ENCODE results near the gene LHX6. TPM values are rescaled to one million over a fixed set of nuclear protein-coding genes. Genes with fewer than 3 reads are reported as not detected.

Gene LHX6
- total and polyA plus RNA-seq, 9 of the 15 experiments (the other 6 are each of a cell fraction or from before 2014, with no cell fraction given): 2.8 to 16.3 (median 7.9) TPM

GRCh38 chr9:122213102-122213588 is 15.6 kb downstream of the LHX6 start (continued):
- TF ChIP-seq ASH1L (IDR thresholded peaks at IDR 0.05; ENCODE audit: borderline replicate concordance, low read depth, partially characterized antibody) (no peak), CHD2 (IDR thresholded peaks at IDR 0.05; ENCODE audit: low read depth, low read length) (no peak), ZNF507 (tag; conservative IDR thresholded peaks at IDR 0.05) (no peak), FOXP1 (CRISPR knock-in tag; IDR thresholded peaks at IDR 0.05) (peak; percentile 60), HMGXB4 (CRISPR knock-in tag; IDR thresholded peaks at IDR 0.05) (0 out of 2 replicates have a peak, but pooled peaks have one; percentile 39), ARNT (IDR thresholded peaks at IDR 0.05) (no peak), SP1 (CRISPR knock-in tag; IDR thresholded peaks at IDR 0.05) (peak; percentile 65; the same call in 1 of the 2 replicates), CBX8 (IDR thresholded peaks at IDR 0.05; ENCODE audit: borderline replicate concordance, extremely low read depth, low read depth, low read length, poor library complexity, severe bottlenecking) (no peak), ZNF224 (CRISPR knock-in tag; IDR thresholded peaks at IDR 0.05) (no peak), ZNF143 (CRISPR knock-in tag; IDR thresholded peaks at IDR 0.05) (0 out of 2 replicates have a peak, but pooled peaks have one; percentile 23), ARID1B (IDR thresholded peaks at IDR 0.05) (no peak), BRF1 (IDR thresholded peaks at IDR 0.05; ENCODE audit: borderline replicate concordance, extremely low read depth, insufficient read length) (no peak), E2F5 (CRISPR knock-in tag; IDR thresholded peaks at IDR 0.05) (peak; percentile 74; the same call in 1 of the 2 replicates), MCM3 (IDR thresholded peaks at IDR 0.05) (no peak), KAT7 (CRISPR knock-in tag; IDR thresholded peaks at IDR 0.05; ENCODE audit: borderline replicate concordance) (0 out of 2 replicates have a peak, but pooled peaks have one; percentile 6), EGR1 (conservative IDR thresholded peaks at IDR 0.05) (peak; percentile 79), SRSF3 (IDR thresholded peaks at IDR 0.05; ENCODE audit: insufficient read depth, low read length) (no peak)
- TF ChIP-seq, protein P1, sequence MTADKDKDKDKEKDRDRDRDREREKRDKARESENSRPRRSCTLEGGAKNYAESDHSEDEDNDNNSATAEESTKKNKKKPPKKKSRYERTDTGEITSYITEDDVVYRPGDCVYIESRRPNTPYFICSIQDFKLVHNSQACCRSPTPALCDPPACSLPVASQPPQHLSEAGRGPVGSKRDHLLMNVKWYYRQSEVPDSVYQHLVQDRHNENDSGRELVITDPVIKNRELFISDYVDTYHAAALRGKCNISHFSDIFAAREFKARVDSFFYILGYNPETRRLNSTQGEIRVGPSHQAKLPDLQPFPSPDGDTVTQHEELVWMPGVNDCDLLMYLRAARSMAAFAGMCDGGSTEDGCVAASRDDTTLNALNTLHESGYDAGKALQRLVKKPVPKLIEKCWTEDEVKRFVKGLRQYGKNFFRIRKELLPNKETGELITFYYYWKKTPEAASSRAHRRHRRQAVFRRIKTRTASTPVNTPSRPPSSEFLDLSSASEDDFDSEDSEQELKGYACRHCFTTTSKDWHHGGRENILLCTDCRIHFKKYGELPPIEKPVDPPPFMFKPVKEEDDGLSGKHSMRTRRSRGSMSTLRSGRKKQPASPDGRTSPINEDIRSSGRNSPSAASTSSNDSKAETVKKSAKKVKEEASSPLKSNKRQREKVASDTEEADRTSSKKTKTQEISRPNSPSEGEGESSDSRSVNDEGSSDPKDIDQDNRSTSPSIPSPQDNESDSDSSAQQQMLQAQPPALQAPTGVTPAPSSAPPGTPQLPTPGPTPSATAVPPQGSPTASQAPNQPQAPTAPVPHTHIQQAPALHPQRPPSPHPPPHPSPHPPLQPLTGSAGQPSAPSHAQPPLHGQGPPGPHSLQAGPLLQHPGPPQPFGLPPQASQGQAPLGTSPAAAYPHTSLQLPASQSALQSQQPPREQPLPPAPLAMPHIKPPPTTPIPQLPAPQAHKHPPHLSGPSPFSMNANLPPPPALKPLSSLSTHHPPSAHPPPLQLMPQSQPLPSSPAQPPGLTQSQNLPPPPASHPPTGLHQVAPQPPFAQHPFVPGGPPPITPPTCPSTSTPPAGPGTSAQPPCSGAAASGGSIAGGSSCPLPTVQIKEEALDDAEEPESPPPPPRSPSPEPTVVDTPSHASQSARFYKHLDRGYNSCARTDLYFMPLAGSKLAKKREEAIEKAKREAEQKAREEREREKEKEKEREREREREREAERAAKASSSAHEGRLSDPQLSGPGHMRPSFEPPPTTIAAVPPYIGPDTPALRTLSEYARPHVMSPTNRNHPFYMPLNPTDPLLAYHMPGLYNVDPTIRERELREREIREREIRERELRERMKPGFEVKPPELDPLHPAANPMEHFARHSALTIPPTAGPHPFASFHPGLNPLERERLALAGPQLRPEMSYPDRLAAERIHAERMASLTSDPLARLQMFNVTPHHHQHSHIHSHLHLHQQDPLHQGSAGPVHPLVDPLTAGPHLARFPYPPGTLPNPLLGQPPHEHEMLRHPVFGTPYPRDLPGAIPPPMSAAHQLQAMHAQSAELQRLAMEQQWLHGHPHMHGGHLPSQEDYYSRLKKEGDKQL (CRISPR knock-in tag; IDR thresholded peaks at IDR 0.05; ENCODE audit: borderline replicate concordance): 0 out of 2 replicates have a peak, but pooled peaks have one; percentile 68
- TF ChIP-seq, protein P2, sequence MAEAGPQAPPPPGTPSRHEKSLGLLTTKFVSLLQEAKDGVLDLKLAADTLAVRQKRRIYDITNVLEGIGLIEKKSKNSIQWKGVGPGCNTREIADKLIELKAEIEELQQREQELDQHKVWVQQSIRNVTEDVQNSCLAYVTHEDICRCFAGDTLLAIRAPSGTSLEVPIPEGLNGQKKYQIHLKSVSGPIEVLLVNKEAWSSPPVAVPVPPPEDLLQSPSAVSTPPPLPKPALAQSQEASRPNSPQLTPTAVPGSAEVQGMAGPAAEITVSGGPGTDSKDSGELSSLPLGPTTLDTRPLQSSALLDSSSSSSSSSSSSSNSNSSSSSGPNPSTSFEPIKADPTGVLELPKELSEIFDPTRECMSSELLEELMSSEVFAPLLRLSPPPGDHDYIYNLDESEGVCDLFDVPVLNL (CRISPR knock-in tag; IDR thresholded peaks at IDR 0.05; ENCODE audit: low read depth): no peak

Data from K562 (cell line).